Loucy (cell line): Measurements from ENCODE around the gene SFSWAP.

Source experiments
- H2AFZ ChIP-seq: fragments of 200-600 bp; sonication (generic); 2 replicates; pipeline ENCODE4 v1.6.0; 2016; ENCODE audit warnings: antibody characterized with exemption, mild to moderate bottlenecking, low read length, moderate library complexity
- H3F3A ChIP-seq: fragments of 200-600 bp; 2 replicates; pipeline ENCODE4 v1.6.0; 2016; ENCODE audit warnings: antibody characterized with exemption, low read depth, mild to moderate bottlenecking
- H3K27me3 ChIP-seq: fragments of 200-600 bp; sonication (generic); 2 replicates; pipeline ENCODE4 v1.6.1; 2014; ENCODE audit warnings: low read length, mild to moderate bottlenecking; ENCODE audit not compliant: insufficient read depth, poor library complexity, severe bottlenecking
- H3K36me3 ChIP-seq: fragments of 200-600 bp; sonication (generic); 2 replicates; pipeline ENCODE4 v1.6.1; 2016; ENCODE audit warnings: low read length; ENCODE audit not compliant: insufficient read depth
- H3K4me1 ChIP-seq: fragments of 200-600 bp; sonication (generic); 2 replicates; pipeline ENCODE4 v1.5.1; 2014; ENCODE audit warnings: low read length, mild to moderate bottlenecking; ENCODE audit not compliant: insufficient read depth, poor library complexity, severe bottlenecking
- H3K4me2 ChIP-seq: fragments of 200-600 bp; sonication (generic); 2 replicates; pipeline ENCODE4 v1.6.0; 2014; ENCODE audit warnings: antibody characterized with exemption, low read length, low read depth, mild to moderate bottlenecking; ENCODE audit not compliant: poor library complexity, severe bottlenecking
- H3K4me3 ChIP-seq: fragments of 200-600 bp; sonication (generic); 2 replicates; pipeline ENCODE4 v1.5.1; 2014; ENCODE audit warnings: low read length, mild to moderate bottlenecking, mixed read lengths; ENCODE audit not compliant: poor library complexity, severe bottlenecking
- H3K79me2 ChIP-seq: fragments of 200-600 bp; sonication (generic); 2 replicates; pipeline ENCODE4 v1.6.1; 2014; ENCODE audit warnings: low read length; ENCODE audit not compliant: insufficient read depth
- H3K9ac ChIP-seq: fragments of 200-600 bp; sonication (generic); 2 replicates; pipeline ENCODE4 v1.6.0; 2014; ENCODE audit warnings: mild to moderate bottlenecking, low read depth, low read length, moderate library complexity; ENCODE audit not compliant: poor library complexity, severe bottlenecking
- H3K9me2 ChIP-seq: fragments of 200-600 bp; sonication (generic); replicated peaks from 2 replicates; pipeline ENCODE4 v1.6.1; 2016; ENCODE audit warnings: low read depth, low read length, mixed read lengths
- H3K9me3 ChIP-seq: fragments of 200-600 bp; sonication (generic); 2 replicates; pipeline ENCODE4 v1.6.1; 2014; ENCODE audit warnings: mild to moderate bottlenecking, antibody characterized with exemption, low read length, low read depth; ENCODE audit not compliant: insufficient read depth
- H4K20me1 ChIP-seq: fragments of 200-600 bp; sonication (generic); 2 replicates; pipeline ENCODE4 v1.6.0; 2014; ENCODE audit warnings: antibody characterized with exemption, low read length, mild to moderate bottlenecking; ENCODE audit not compliant: insufficient read depth, poor library complexity, severe bottlenecking
- CTCF ChIP-seq: fragments of 200-600 bp; sonication (generic); conservative IDR thresholded peaks from 2 replicates; pipeline ENCODE4 v1.5.1; 2014; ENCODE audit warnings: mild to moderate bottlenecking, antibody characterized with exemption, low read length
- EZH2phosphoT487 ChIP-seq: fragments of 200-600 bp; IDR thresholded peaks from 2 replicates; pipeline ENCODE4 v1.6.1; 2018; ENCODE audit warnings: antibody characterized with exemption, mild to moderate bottlenecking, moderate library complexity, borderline replicate concordance

SFSWAP gene

GRCh38 chr12:131789638-131790037 lies 78.7 kb downstream of the SFSWAP start:
- no peak overlapping the region for H3K9ac ChIP-seq
- TF ChIP-seq CTCF (no peak), EZH2phosphoT487 (no peak)
- no peaks in the 10 kb centered on the region for H3K4me1 ChIP-seq
- no peaks in the 10 kb centered on the region for H4K20me1 ChIP-seq
- H3K9me2 ChIP-seq: no peaks in the 10 kb centered on the region
- no peaks in the 10 kb centered on the region for H3K79me2 ChIP-seq
- H2AFZ ChIP-seq: no peak overlapping the region
- H3F3A ChIP-seq: no peaks in the 10 kb centered on the region
- H3K4me2 ChIP-seq: no peak overlapping the region
- H3K27me3 ChIP-seq: no peaks in the 10 kb centered on the region
- peaks cover 58% of the 10 kb centered on the region; the same call in 1 of the 2 replicates for H3K36me3 ChIP-seq
- no peaks in the 10 kb centered on the region; the same call in 1 of the 2 replicates for H3K9me3 ChIP-seq
- no peak overlapping the region for H3K4me3 ChIP-seq

GRCh38 chr12:131793243-131794022 lies 82.5 kb downstream of the SFSWAP start:
- Histone ChIP-seq H3K27me3 (no peaks in the 10 kb centered on the region), H3K36me3 (peaks cover 50% of the 10 kb centered on the region; the same call in 1 of the 2 replicates), H3F3A (no peaks in the 10 kb centered on the region), H3K9me2 (no peaks in the 10 kb centered on the region), H2AFZ (no peak overlapping the region), H3K4me3 (no peak overlapping the region), H3K9me3 (no peaks in the 10 kb centered on the region; the same call in 1 of the 2 replicates), H3K4me2 (no peak overlapping the region), H4K20me1 (no peaks in the 10 kb centered on the region), H3K9ac (no peak overlapping the region), H3K4me1 (peaks cover 4% of the 10 kb centered on the region), H3K79me2 (no peaks in the 10 kb centered on the region)
- TF ChIP-seq CTCF (no peak), EZH2phosphoT487 (no peak)

GRCh38 chr12:131794061-131794460 lies 83.2 kb downstream of the SFSWAP start:
- no peaks in the 10 kb centered on the region for H3K79me2 ChIP-seq
- H3K9me2 ChIP-seq: no peaks in the 10 kb centered on the region
- TF ChIP-seq EZH2phosphoT487 (no peak), CTCF (no peak)
- no peak overlapping the region for H3K4me3 ChIP-seq
- no peaks in the 10 kb centered on the region for H3F3A ChIP-seq
- H3K4me1 ChIP-seq: peaks cover 4% of the 10 kb centered on the region
- H3K4me2 ChIP-seq: no peak overlapping the region
- peaks cover 48% of the 10 kb centered on the region; the same call in 1 of the 2 replicates for H3K36me3 ChIP-seq
- H3K9ac ChIP-seq: no peak overlapping the region
- H3K27me3 ChIP-seq: no peaks in the 10 kb centered on the region
- no peaks in the 10 kb centered on the region; the same call in 1 of the 2 replicates for H3K9me3 ChIP-seq
- no peak overlapping the region for H2AFZ ChIP-seq
- H4K20me1 ChIP-seq: no peaks in the 10 kb centered on the region
